ES-I3 (cell line): Measurements from ENCODE around the gene UCHL5.

Experiments
- H3K36me3 ChIP-seq: 2 replicates; pipeline ENCODE4 v1.6.1; 2013; ENCODE audit warnings: mild to moderate bottlenecking, low read length, control low read depth, moderate library complexity; ENCODE audit not compliant: insufficient read depth
- H3K4me1 ChIP-seq: 2 replicates; pipeline ENCODE4 v1.6.1; 2013; ENCODE audit warnings: mild to moderate bottlenecking, control low read depth, low read length; ENCODE audit not compliant: insufficient read depth
- H3K9ac ChIP-seq: 2 replicates; pipeline ENCODE4 v1.6.1; 2013; ENCODE audit warnings: low read depth, mild to moderate bottlenecking, low read length, moderate library complexity
- H3K9me3 ChIP-seq: 2 replicates; pipeline ENCODE4 v1.6.1; 2013; ENCODE audit warnings: mild to moderate bottlenecking, low read length, moderate library complexity; ENCODE audit not compliant: control insufficient read depth, insufficient read depth

The UCHL5 gene, protein sequence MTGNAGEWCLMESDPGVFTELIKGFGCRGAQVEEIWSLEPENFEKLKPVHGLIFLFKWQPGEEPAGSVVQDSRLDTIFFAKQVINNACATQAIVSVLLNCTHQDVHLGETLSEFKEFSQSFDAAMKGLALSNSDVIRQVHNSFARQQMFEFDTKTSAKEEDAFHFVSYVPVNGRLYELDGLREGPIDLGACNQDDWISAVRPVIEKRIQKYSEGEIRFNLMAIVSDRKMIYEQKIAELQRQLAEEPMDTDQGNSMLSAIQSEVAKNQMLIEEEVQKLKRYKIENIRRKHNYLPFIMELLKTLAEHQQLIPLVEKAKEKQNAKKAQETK

GRCh38 chr1:193059282-193060114 lies at the start of gene UCHL5, which contains the start of gene RO60:
Gene UCHL5 (minus strand): TSS chr1:193059360. CDS start chr1:193059260, 100 bp downstream.
Gene RO60 (plus strand): TSS chr1:193059612. CDS start chr1:193069055, 9,443 bp downstream.
- Histone ChIP-seq H3K9me3 (no peaks in the 10 kb centered on the region), H3K9ac (peak within 1 kb of the TSS; percentile 99), H3K4me1 (peaks cover 7% of the 10 kb centered on the region), H3K36me3 (no peaks in the 10 kb centered on the region)

DNA sequence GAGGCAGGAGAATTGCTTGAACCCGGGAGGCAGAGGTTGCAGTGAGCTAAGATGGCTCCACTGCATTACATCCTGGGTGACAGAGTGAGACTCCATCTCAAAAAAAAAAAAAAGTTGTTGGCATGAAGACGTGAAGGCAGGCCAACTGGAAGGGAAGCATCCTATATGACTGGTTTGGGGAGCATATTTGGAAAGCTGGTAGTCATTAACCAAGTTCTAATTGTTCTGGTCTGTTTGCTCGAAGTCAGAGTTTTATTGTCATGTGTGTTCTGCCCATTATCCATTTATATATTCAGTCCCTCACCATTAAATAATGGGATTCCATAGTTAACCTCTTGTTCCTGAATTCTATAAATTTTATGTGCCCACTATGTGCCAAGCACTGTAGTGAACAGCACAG lies 49.3 kb upstream of the UCHL5 start:
- no peaks in the 10 kb centered on the region for H3K36me3 ChIP-seq
- no peaks in the 10 kb centered on the region for H3K9me3 ChIP-seq
- H3K4me1 ChIP-seq: peaks cover 19% of the 10 kb centered on the region
- no peak overlapping the region for H3K9ac ChIP-seq

DNA sequence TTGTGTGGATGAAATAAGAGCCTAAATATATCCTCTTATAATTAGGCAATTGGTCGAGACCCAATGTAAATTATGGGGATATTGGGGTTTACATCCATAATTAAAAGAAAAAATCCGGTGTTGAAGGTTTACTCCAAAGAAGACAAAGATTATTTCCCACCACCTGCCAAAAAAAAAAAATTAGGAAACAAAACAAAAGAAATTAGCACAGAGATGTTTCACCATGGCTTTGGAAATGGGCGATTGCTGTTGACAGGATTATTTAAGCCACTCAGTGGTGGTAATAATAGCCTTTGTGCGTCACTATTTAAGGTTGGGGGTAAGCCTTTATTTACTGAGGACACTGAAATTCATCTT lies 46.6 kb upstream of the UCHL5 start:
- H3K9ac ChIP-seq: peak overlapping the region; percentile 76
- H3K4me1 ChIP-seq: peaks cover 6% of the 10 kb centered on the region
- H3K36me3 ChIP-seq: no peaks in the 10 kb centered on the region
- H3K9me3 ChIP-seq: no peaks in the 10 kb centered on the region

DNA sequence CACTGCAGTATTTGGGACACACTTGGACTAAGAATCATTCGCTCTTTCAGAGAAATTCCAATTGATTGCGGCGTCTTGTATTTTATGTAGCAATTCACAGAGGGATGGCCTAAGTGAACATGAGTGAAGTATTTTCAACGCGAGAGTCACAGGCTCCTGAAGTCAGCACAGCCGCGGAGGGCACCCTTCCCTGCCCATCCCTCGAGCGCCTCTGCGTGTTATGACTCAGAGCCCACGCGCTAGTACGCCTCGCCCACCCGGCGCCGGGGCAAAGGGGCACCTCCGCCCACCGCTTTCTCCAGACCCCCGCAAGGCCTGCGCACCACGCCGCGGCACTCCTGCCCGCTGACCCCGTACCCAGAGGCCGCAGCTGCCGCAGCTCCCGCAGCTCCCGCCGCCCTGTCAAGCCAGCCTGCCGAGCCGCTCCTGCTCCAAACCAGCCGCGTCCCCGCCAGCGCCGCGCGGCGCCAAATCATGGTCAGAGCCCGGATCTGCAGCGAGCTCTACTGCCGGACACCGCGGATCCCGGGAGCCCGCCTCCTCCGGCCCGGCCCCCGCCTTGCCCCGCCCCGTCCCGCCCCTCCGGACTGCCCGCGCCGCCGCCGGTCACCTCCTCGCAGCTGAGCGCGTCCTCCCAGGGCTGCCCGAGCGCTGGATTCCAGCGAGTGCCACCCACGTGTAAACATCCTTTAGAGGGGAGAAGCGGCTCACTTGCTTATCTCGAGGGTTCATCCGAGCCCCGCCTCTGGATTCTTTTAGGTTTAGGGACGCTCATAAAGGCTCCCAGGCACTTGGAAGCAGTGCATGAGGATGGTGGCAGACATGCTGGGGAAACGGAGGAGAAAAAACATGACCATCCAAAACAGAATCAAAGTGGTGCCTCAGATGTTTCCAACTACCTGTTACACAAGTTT lies 46.0 kb upstream of the UCHL5 start, which contains the start of gene GLRX2:
TSS of gene GLRX2 (minus strand) at position 508 of the 914 bp plus-strand sequence. CDS start at position 476, 32 bp downstream.
- Histone ChIP-seq H3K4me1 (peaks cover 6% of the 10 kb centered on the region), H3K36me3 (no peaks in the 10 kb centered on the region; the same call in 1 of the 2 replicates), H3K9me3 (no peaks in the 10 kb centered on the region), H3K9ac (peak within 1 kb of the TSS; percentile 76)

- Histone ChIP-seq H3K9me3 (no peaks in the 10 kb centered on the region), H3K4me1 (peaks cover 6% of the 10 kb centered on the region), H3K9ac (peak overlapping the region; percentile 76), H3K36me3 (no peaks in the 10 kb centered on the region; the same call in 1 of the 2 replicates)
Measured at GRCh38 chr1:193104502-193104906, 45.3 kb upstream of the UCHL5 start.

GRCh38 chr1:193103759-193104501 lies 44.8 kb upstream of the UCHL5 start:
- H3K36me3 ChIP-seq: no peaks in the 10 kb centered on the region; the same call in 1 of the 2 replicates
- H3K9me3 ChIP-seq: no peaks in the 10 kb centered on the region
- H3K9ac ChIP-seq: peak overlapping the region; percentile 76
- H3K4me1 ChIP-seq: peaks cover 6% of the 10 kb centered on the region

GRCh38 chr1:193102662-193103061 lies 43.5 kb upstream of the UCHL5 start:
- H3K9ac ChIP-seq: no peak overlapping the region
- no peaks in the 10 kb centered on the region for H3K9me3 ChIP-seq
- H3K4me1 ChIP-seq: peaks cover 6% of the 10 kb centered on the region
- H3K36me3 ChIP-seq: no peaks in the 10 kb centered on the region; the same call in 1 of the 2 replicates

DNA sequence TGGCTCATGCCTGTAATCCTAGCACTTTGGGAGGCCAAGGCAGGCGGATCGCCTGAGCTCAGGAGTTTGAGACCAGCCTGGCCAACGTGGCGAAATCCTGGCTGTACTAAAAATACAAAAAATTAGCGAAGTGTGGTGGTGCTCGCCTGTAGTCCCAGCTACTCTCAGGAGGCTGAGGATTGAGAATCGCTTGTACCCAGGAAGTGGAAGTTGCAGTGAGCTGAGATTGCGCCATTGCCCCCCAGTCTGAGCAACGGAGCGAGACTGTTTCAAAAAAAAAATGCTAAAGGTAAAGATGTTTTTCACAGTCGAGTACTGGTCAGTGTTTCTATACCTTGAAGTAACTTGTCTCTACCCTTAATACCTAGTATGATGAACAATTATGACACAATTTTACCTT lies 35.0 kb upstream of the UCHL5 start:
- no peaks in the 10 kb centered on the region for H3K9me3 ChIP-seq
- H3K36me3 ChIP-seq: peaks cover 3% of the 10 kb centered on the region; the same call in 1 of the 2 replicates
- no peaks in the 10 kb centered on the region for H3K4me1 ChIP-seq
- H3K9ac ChIP-seq: no peak overlapping the region

- no peaks in the 10 kb centered on the region for H3K4me1 ChIP-seq
- H3K9ac ChIP-seq: no peak overlapping the region
- peaks cover 3% of the 10 kb centered on the region; the same call in 1 of the 2 replicates for H3K36me3 ChIP-seq
- H3K9me3 ChIP-seq: no peaks in the 10 kb centered on the region
Measured at GRCh38 chr1:193090865-193091264, 31.7 kb upstream of the UCHL5 start.

DNA sequence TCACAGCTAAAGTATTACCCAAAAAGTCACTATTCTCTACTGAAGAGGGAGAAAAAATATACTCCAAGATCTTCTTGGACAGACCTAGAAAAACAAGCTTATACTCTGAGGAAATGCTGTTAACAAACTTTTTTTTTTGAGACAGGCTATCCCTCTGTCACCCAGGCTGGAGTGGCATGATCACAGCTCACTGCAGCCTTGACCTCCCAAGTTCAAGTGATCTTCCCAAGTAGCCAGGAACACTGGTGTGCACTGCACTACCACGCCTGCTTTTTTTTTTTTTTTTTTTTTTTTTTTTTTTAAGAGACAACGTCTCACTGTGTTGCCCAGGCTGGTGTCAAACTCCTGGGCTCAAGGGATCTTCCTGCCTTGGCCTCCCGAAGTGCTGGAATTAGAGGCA lies 28.7 kb upstream of the UCHL5 start:
- no peaks in the 10 kb centered on the region for H3K4me1 ChIP-seq
- peaks cover 5% of the 10 kb centered on the region; the same call in 1 of the 2 replicates for H3K36me3 ChIP-seq
- H3K9ac ChIP-seq: no peak overlapping the region
- no peaks in the 10 kb centered on the region for H3K9me3 ChIP-seq

DNA sequence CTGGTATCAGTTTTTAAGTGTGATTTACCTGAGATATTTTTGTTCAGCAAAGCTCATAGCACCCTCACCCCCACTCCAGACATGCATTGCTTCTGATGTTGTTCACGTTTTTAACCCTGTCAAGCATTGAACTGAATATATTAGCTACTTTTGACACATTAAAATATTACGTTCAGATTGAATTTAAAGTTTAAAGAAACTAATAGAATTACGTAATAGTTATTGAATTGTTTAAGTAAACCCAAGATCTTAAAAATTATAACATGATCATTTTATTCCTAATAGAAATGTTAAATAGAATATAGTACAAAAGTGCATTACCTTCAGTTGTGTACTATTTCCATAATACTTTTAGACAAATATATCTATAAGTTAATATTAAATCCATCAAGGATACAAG lies 27.2 kb upstream of the UCHL5 start:
- Histone ChIP-seq H3K36me3 (peaks cover 8% of the 10 kb centered on the region; the same call in 1 of the 2 replicates), H3K9me3 (no peaks in the 10 kb centered on the region), H3K4me1 (no peaks in the 10 kb centered on the region), H3K9ac (no peak overlapping the region)

DNA sequence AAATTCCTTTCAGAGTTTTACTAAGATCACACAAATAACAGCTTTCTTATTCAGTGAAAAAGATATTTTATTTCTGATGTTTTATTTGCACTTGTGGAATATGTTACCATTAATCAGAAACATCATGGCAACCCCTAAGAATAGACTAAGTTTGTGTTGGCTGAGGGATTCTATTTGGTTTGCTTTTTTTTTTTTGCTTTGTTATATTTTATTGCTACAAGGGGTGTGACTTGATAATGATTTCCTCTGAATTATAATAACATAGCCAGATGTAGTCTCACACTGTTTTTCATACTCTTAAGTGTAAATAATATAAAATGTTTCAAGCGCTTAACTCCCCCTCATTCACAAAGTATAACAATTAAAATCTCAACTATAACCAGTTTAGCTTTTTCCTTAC lies 26.1 kb upstream of the UCHL5 start:
- H3K36me3 ChIP-seq: peaks cover 8% of the 10 kb centered on the region; the same call in 1 of the 2 replicates
- no peaks in the 10 kb centered on the region for H3K9me3 ChIP-seq

DNA sequence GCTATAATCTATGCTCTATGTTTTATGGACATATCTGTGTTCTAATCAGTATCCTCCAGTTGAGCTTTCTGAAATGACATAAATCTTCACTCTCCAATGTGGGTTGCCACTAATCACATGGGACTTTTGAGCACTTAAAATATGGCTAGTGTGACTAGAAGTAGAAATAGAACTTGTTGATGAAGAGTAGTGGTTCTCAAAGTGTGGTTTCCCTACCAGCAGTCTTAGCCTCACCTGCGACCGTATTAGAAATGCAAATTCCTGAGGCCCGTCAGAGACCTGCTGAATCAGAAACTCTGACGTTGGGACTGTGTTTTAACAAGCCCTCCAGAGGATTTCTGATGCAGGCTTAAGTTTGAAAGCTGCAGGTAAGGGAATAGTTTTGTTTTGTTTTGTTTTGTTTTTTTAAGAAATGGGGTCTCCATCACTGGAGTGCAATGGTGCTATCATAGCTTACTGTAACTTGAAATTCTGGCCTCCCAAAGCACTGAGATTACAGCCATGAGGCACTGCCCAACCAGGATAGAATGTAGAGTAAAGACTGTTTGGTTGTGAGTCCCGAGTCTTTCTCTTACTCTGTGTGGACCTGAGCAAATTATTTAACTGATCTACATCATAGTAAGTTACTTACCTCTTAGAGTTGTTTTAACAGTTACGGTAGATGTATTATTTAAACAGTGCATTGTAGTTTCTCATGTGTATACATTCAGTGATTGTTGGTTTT lies 24.4 kb upstream of the UCHL5 start:
- Histone ChIP-seq H3K9me3 (no peaks in the 10 kb centered on the region; the same call in 1 of the 2 replicates), H3K9ac (no peak overlapping the region), H3K36me3 (peaks cover 8% of the 10 kb centered on the region; the same call in 1 of the 2 replicates), H3K4me1 (no peaks in the 10 kb centered on the region)

More for the DNA sequence above, 26.1 kb upstream of the UCHL5 start:
- no peaks in the 10 kb centered on the region for H3K4me1 ChIP-seq
- H3K9ac ChIP-seq: no peak overlapping the region
